Subcutaneous abdominal adipose tissue (tissue), 5 donors: Measurements from ENCODE around the gene REXO1.

ENCODE experiments used
- H3K27ac ChIP-seq: one replicate; pipeline ENCODE4 v1.7.0; 2013; ENCODE audit warnings: low read depth, mild to moderate bottlenecking, inconsistent platforms, low read length, moderate library complexity
- H3K27me3 ChIP-seq, 5 donors: one replicate each; pipeline ENCODE4 v1.7.0; 2013; ENCODE audit warnings: low read length in 5 of 5, inconsistent platforms in 1 of 5; ENCODE audit not compliant: control insufficient read depth in 5 of 5, insufficient read depth in 4 of 5
- H3K36me3 ChIP-seq, 5 donors: one replicate each; pipeline ENCODE4 v1.7.0; 2013; ENCODE audit warnings: low read length in 5 of 5; ENCODE audit not compliant: control insufficient read depth in 5 of 5, insufficient read depth in 5 of 5
- H3K4me1 ChIP-seq, 5 donors: one replicate each; pipeline ENCODE4 v1.7.0; 2013; ENCODE audit warnings: low read length in 5 of 5, mild to moderate bottlenecking in 3 of 5, moderate library complexity in 1 of 5; ENCODE audit not compliant: control insufficient read depth in 5 of 5, insufficient read depth in 5 of 5
- H3K4me3 ChIP-seq, 5 donors: one replicate each; pipeline ENCODE4 v1.7.0; 2013; ENCODE audit warnings: low read length in 5 of 5, low read depth in 1 of 5
- H3K9ac ChIP-seq, 5 donors: one replicate each; pipeline ENCODE4 v1.7.0; 2013; ENCODE audit warnings: low read length in 5 of 5, mild to moderate bottlenecking in 4 of 5, moderate library complexity in 3 of 5
- H3K9me3 ChIP-seq, 5 donors: one replicate each; pipeline ENCODE4 v1.7.0; 2013; ENCODE audit warnings: low read length in 5 of 5; ENCODE audit not compliant: control insufficient read depth in 5 of 5
- donor health status: healthy.
- donor health status: healthy.
- donor health status: healthy.
- donor health status: healthy.
- donor health status: healthy.

Gene REXO1

DNA sequence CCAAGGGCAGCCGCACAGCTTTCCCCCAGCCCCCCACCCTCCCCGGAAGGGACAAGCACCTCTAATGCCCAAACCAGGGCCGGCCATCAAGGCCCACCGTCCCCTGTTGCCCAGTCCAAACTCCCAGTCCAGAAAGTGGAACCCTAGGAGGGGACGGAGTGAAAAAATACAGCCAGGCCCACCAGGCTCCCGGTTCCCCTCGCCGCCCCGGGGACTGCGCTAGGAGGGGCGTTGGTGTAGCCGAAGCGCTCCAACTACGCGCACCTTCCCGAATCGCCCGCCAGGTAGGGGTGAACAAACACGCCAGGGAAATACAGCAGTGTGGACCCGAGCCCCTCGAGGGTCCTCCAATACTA, 13.8 kb upstream of the REXO1 start:
- Histone ChIP-seq H3K4me3 (peak overlapping the region in 4 of 5 donors; percentile 51 to 75 (median 62)), H3K9me3 (no peaks in the 10 kb centered on the region), H3K4me1 (peaks cover 0 to 66% (median 54%) of the 10 kb centered on the region in 5 donors), H3K27ac (no peak overlapping the region), H3K9ac (peak overlapping the region in 3 of 5 donors; percentile 53 to 66 (median 64)), H3K27me3 (peaks cover 0 to 12% (median 3%) of the 10 kb centered on the region in 5 donors), H3K36me3 (no peaks in the 10 kb centered on the region)

- no peak overlapping the region for H3K27ac ChIP-seq
- peak overlapping the region in 4 of 5 donors; percentile 51 to 75 (median 62) for H3K4me3 ChIP-seq
- H3K36me3 ChIP-seq = no peaks in the 10 kb centered on the region
- H3K9ac ChIP-seq = peak overlapping the region in 2 of 5 donors; percentile 53 to 64
- H3K4me1 ChIP-seq = peaks cover 0 to 69% (median 56%) of the 10 kb centered on the region in 5 donors
- H3K9me3 ChIP-seq = no peaks in the 10 kb centered on the region
- peaks cover 0 to 12% (median 3%) of the 10 kb centered on the region in 5 donors for H3K27me3 ChIP-seq
These were observed 13.3 kb upstream of the REXO1 start for GRCh38 chr19:1861599-1862031.

DNA sequence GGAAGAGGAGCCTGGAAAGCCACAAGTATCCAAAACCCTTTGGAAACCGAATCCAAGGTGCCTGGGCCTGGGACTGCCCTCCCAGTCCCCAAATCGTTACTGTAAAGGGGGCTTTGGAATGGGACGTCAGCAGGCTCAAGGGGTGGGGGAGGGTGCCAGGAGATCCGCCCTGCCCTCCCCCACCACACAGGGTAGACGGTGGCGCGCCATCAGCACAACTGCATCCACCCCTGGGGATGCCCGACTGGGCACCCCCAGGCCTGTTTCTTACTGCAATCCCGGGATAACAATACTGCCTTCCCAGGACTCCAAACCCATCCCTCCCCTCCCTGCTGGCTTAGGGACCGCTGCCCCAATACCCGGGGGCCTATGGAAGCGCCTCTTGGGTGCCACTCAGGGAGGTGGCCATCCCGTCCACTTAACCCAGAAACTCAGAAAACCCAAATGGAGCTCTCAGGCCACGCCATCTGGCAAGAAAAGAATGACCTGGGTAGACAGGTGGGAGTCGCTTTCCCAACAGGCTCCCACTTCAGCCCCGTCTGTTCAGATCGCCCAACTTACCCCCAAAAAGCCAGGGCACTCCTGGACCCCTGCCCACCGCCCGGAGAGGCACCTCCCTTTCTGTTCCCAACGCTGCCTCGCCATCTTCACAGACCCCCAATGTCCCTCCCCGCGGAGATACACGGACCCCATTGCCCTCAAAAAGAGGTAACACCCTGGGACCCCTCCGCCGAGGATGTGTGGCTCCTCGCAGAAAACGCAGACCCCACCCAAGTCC, 12.7 kb upstream of the REXO1 start:
- Histone ChIP-seq H3K27ac (no peak overlapping the region), H3K9me3 (no peaks in the 10 kb centered on the region), H3K36me3 (no peaks in the 10 kb centered on the region), H3K4me3 (peak overlapping the region in 3 of 5 donors; percentile 55 to 75 (median 68)), H3K4me1 (peaks cover 0 to 75% (median 62%) of the 10 kb centered on the region in 5 donors), H3K9ac (peak overlapping the region in 1 of 5 donors; percentile 64), H3K27me3 (peaks cover 0 to 16% (median 5%) of the 10 kb centered on the region in 5 donors)

DNA sequence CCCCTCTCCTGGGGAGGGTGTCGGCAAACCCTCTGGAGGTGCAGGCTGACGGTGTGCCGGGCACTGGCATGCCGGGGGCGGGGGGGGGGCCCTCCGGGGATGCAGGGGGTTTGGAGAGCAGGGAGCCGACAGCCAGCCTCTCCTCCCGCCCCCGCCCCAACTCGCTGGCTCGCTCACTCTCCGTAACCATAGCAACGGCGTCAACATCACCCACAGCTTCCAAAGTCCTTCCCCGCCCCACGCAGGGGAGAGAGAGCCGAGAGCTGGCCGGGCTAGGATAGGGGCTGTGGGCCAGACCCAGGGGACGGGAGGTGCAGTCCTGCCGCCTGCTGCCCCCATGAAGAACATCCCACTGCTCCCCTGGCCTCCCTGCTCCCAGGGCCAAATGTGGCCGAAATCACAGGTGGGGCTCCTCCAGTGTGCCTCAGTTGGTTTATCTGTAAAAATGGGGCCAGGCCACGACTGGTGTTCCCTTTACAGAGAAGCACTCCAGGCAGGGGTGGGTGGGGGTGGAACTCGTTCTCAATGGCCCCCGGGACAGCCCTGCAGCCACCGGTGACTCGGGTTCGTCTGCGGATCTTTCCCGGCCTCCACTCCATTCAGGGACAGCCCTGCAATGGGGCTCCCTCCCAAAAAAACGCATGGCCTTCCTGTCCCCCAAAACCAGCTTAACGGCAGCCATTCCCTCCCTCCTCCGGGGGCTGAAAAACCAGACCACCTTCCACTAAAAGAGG, 11.9 kb upstream of the REXO1 start:
- Histone ChIP-seq H3K27ac (no peak overlapping the region), H3K4me1 (peaks cover 0 to 80% (median 69%) of the 10 kb centered on the region in 5 donors), H3K27me3 (peaks cover 0 to 18% (median 10%) of the 10 kb centered on the region in 5 donors), H3K4me3 (peak overlapping the region in 1 of 5 donors; percentile 28), H3K9ac (no peak overlapping the region), H3K36me3 (no peaks in the 10 kb centered on the region), H3K9me3 (no peaks in the 10 kb centered on the region)

DNA sequence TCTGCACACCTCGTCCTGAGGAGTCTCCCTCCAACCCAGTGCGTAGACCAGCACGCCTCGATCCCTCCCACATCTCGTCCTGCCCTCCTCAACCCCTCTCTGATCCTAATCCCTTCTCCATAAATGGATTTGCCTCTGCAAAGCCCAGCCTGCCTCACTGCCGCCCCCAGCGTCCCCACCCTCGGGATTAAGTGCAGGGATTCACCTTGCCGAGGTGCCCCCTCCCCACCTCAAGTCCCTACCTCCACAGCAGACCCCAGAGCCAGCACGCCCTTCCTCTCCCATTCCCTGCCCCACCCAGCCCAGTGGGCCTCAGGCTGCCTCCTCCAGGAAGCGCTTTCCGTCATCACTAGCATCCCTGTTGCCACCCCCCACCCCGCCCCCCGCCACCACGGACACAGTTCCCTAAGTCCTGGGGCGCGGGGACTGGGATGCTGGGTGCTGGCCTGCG, 11.1 kb upstream of the REXO1 start:
- Histone ChIP-seq H3K36me3 (no peaks in the 10 kb centered on the region), H3K9ac (no peak overlapping the region), H3K4me1 (peaks cover 0 to 80% (median 72%) of the 10 kb centered on the region in 5 donors), H3K27ac (no peak overlapping the region), H3K27me3 (peaks cover 0 to 18% (median 10%) of the 10 kb centered on the region in 5 donors), H3K4me3 (no peak overlapping the region), H3K9me3 (no peaks in the 10 kb centered on the region)

DNA sequence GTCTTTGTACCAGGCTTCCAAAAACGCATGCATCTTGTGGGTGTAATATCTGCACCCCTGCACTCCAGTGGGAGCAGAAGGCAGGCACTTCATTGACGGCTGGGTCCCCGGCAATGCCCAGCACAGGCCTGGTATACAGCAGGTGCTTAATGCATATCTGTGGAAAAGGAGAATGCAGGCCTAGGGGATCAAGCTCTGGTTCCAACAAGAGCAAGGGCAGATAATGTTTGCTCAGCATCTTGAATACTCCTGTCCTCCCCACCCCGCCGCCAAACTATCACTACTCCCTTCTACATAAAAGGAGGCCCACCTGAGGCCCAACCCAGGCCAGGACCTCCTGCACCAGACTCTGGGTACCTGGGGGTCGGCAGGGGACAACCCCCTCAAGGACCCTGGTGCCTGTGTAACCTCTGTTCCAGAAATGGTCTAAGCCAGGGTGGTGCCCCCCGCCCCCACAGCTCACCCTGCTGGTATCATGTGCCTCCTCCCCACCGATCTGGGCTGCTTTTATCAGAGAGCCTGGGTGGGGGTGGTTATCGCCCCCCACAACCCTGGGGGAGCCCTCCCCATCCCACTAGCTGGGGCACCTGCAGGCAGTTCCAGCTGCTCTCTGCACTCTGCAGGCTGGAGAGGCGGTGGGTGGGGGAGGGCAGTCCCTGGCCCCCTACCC, 10.3 kb upstream of the REXO1 start:
- H3K4me3 ChIP-seq = peak overlapping the region in 1 of 5 donors; percentile 68
- peaks cover 0 to 18% (median 10%) of the 10 kb centered on the region in 5 donors for H3K27me3 ChIP-seq
- H3K36me3 ChIP-seq = no peaks in the 10 kb centered on the region
- no peak overlapping the region for H3K9ac ChIP-seq
- peaks cover 0 to 83% (median 77%) of the 10 kb centered on the region in 5 donors for H3K4me1 ChIP-seq
- no peaks in the 10 kb centered on the region for H3K9me3 ChIP-seq
- no peak overlapping the region for H3K27ac ChIP-seq

- Histone ChIP-seq H3K9me3 (no peaks in the 10 kb centered on the region), H3K27ac (peak overlapping the region; percentile 57), H3K4me1 (peaks cover 0 to 91% (median 79%) of the 10 kb centered on the region in 5 donors), H3K9ac (peak overlapping the region in 1 of 5 donors; percentile 41), H3K4me3 (peak overlapping the region in 4 of 5 donors; percentile 6 to 68 (median 62)), H3K36me3 (no peaks in the 10 kb centered on the region), H3K27me3 (peaks cover 0 to 18% (median 10%) of the 10 kb centered on the region in 5 donors)
These were observed 9.5 kb upstream of the REXO1 start for GRCh38 chr19:1857648-1858326.

DNA sequence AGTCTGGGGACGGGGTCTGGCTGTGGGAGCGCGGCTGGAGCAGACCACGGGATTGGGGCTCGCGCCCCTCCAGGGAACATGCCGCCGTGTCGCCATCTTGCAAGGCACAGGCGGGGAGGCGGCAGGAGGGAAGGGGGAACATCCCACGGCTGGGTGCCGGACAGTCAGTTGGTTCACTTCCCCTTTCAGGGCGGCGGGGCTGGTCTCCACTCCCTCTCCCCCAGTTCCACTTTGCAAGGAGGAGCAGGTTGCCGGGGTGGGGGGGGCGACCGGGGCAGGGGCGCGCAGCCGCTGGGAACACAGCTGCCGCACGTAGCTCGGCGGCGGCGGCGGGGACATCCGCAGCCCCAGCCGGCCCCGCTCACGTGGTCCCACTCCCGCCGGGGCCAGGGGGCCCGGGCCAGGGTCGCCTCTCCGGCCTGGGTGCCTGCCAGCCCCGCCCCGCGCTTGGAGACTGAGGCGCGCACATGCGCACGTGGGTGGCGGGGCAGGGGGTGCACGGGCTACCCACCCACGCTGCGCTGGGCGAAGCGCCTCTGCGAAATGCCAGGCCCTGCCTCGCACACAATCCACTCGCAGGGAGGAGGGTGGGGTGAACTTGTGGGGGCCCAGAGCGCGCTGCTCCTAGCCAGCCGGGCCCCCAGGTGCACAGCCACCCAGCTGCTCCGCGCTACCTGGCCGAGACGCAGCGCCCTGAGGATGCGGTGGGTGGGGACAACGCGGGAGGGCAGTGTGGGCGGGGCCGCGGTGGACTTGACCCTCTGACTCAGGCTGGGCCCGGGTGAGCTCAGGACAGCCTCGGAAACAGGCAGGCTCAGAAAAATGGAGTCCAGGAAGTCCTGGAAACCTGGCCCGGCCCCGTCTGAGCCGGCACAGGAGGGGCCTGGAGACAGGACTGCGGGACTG, 8.7 kb upstream of the REXO1 start:
- peaks cover 0 to 86% (median 74%) of the 10 kb centered on the region in 5 donors for H3K4me1 ChIP-seq
- peak overlapping the region; percentile 65 for H3K27ac ChIP-seq
- peaks cover 0 to 18% (median 10%) of the 10 kb centered on the region in 5 donors for H3K27me3 ChIP-seq
- H3K36me3 ChIP-seq = no peaks in the 10 kb centered on the region
- H3K9me3 ChIP-seq = no peaks in the 10 kb centered on the region
- H3K4me3 ChIP-seq = peak overlapping the region in 4 of 5 donors; percentile 58 to 68 (median 62)
- H3K9ac ChIP-seq = peak overlapping the region in 4 of 5 donors; percentile 26 to 73 (median 66)
